ENCODE measurements around the gene FAM174C. TPM values are rescaled to one million over a fixed set of nuclear protein-coding genes. Genes with fewer than 3 reads are reported as not detected.
A peak's percentile ranks its signal among the peaks of the same experiment; 100 is the strongest.

FAM174C gene
- total RNA-seq, 1 experiment from 2014 or later = 59.4 TPM

DNA sequence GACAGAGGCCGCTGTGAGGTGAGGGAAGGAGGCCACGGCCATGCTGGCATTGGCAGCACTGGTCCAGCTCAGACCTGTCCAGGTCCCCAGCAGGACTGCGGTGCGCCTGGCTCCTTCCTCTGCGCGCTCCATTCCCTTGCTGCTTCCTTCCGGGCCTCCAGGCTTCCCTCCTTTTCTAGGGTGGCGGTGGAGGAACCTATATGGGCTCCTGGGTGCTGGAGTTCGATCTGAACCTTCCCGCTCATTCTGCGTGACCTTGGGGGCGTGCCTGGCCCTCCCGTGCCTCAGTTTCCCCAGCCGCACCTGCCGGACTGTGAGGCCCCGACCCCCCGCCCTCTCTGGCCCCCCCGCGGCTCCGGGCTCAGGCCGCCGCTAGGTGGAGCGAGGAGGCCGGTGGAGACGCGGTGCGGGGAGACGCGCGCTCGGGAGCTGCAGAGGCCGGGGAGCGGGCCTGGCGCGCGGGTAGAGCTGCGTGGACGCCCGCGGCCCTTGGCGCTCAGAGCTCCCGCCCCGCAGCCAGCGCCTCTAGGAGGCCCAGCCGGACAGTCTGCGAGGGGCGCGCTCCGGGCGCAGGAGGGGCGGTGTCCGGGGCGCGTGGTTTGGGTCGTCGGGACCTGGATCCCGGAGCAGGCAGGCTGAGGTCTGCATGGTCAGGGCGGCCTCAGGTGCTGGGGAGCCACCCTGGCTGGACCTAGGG is 40.3 kb downstream of the FAM174C start (continued):
- TF ChIP-seq, protein P1, sequence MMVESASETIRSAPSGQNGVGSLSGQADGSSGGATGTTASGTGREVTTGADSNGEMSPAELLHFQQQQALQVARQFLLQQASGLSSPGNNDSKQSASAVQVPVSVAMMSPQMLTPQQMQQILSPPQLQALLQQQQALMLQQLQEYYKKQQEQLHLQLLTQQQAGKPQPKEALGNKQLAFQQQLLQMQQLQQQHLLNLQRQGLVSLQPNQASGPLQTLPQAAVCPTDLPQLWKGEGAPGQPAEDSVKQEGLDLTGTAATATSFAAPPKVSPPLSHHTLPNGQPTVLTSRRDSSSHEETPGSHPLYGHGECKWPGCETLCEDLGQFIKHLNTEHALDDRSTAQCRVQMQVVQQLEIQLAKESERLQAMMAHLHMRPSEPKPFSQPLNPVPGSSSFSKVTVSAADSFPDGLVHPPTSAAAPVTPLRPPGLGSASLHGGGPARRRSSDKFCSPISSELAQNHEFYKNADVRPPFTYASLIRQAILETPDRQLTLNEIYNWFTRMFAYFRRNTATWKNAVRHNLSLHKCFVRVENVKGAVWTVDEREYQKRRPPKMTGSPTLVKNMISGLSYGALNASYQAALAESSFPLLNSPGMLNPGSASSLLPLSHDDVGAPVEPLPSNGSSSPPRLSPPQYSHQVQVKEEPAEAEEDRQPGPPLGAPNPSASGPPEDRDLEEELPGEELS (CRISPR knock-in tag; IDR thresholded peaks at IDR 0.05) = 0 out of 2 replicates have a peak, but pooled peaks have one; percentile 44
- TF ChIP-seq, protein P2, sequence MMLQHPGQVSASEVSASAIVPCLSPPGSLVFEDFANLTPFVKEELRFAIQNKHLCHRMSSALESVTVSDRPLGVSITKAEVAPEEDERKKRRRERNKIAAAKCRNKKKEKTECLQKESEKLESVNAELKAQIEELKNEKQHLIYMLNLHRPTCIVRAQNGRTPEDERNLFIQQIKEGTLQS (CRISPR knock-in tag; conservative IDR thresholded peaks at IDR 0.05) = no peak
- peak; percentile 82 for TF ChIP-seq TP53 (CRISPR knock-in tag; IDR thresholded peaks at IDR 0.05)

DNA sequence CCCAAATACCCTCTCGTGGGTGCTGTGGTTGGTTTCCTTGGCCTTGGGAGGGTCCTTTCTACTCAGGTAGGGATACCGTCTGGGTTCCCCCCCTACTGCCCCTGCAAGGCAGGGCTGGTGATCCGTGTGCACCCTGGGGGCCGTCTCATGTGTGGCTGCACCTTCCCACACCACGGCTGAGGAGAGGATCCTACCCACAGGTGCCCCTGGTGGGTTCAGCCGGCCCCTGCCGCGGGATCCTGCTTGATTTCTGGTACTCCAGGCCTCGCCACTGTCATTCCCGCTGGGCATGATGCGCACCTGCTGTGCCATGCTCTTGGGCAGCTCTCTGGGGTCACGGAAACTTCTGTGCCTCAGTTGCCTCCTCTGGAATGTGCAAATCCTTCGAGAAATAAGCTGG is 41.1 kb downstream of the FAM174C start:
- ChIA-PET CTCF (interaction anchor here (0.6 to 1.7 kb wide), 9 partner anchors 16 to 73 kb away, joined by 3 to 12 read pairs (median 5); no protein-coding TSS in a partner anchor), POLR2A (no interaction called here)
- ATAC-seq = no peak
- Mint-ChIP-seq H3K27me3 (ENCODE audit: low read depth) (peaks cover 22% of the 10 kb centered on the region), H3K9me3 (no peaks in the 10 kb centered on the region), H3K27ac (no peak overlapping the region), H3K36me3 (no peaks in the 10 kb centered on the region), H3K4me1 (no peaks in the 10 kb centered on the region), H3K4me3 (no peak overlapping the region)
- TF ChIP-seq, protein P3, sequence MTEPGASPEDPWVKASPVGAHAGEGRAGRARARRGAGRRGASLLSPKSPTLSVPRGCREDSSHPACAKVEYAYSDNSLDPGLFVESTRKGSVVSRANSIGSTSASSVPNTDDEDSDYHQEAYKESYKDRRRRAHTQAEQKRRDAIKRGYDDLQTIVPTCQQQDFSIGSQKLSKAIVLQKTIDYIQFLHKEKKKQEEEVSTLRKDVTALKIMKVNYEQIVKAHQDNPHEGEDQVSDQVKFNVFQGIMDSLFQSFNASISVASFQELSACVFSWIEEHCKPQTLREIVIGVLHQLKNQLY (CRISPR knock-in tag; IDR thresholded peaks at IDR 0.05) = no peak
- TF ChIP-seq ESRRA (CRISPR knock-in tag; IDR thresholded peaks at IDR 0.05; ENCODE audit: borderline replicate concordance) = no peak
- TF ChIP-seq, protein P4, sequence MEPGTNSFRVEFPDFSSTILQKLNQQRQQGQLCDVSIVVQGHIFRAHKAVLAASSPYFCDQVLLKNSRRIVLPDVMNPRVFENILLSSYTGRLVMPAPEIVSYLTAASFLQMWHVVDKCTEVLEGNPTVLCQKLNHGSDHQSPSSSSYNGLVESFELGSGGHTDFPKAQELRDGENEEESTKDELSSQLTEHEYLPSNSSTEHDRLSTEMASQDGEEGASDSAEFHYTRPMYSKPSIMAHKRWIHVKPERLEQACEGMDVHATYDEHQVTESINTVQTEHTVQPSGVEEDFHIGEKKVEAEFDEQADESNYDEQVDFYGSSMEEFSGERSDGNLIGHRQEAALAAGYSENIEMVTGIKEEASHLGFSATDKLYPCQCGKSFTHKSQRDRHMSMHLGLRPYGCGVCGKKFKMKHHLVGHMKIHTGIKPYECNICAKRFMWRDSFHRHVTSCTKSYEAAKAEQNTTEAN (CRISPR knock-in tag; IDR thresholded peaks at IDR 0.05) = no peak
- no peak for TF ChIP-seq SP1 (CRISPR knock-in tag; conservative IDR thresholded peaks at IDR 0.05)
- no peak for DNase-seq (ENCODE audit: low spot score)

DNA sequence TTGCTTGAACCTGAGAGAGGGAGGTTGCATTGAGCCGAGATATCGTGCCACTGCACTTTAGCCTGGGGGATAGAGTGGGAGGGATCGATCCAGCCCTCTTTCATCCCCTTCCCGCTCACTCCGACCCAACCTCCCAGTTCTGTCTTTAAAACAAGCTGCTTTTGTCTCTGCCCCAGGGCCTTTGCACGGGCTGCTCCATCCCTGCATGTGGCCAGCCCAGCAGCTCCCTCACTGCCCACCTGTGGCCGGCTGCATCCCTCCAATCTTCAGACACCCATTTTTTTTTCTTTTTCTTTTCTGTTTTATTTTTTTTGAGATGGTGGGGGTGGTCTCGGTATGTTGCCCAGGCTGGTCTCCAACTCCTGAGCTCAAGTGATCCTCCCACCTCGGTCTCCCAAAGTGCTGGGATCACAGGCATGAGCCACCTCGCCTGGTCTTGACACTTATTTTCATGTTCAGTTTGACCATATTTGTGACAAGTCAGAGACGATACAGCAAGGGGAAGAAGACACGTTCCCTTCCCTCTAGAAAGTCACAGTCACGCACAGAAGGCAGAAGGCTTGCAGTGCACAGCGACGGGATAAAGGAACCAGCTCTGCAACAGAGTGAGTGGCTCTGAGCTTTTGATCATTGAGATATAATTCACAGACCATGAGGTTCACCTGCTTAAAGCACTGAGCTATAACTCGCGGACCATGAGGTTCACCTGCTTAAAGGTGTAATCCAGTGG is 42.1 kb downstream of the FAM174C start:
- no peak for DNase-seq (ENCODE audit: low spot score)
- H3K27me3 Mint-ChIP-seq (ENCODE audit: low read depth) = peaks cover 22% of the 10 kb centered on the region
- TF ChIP-seq, protein P5, sequence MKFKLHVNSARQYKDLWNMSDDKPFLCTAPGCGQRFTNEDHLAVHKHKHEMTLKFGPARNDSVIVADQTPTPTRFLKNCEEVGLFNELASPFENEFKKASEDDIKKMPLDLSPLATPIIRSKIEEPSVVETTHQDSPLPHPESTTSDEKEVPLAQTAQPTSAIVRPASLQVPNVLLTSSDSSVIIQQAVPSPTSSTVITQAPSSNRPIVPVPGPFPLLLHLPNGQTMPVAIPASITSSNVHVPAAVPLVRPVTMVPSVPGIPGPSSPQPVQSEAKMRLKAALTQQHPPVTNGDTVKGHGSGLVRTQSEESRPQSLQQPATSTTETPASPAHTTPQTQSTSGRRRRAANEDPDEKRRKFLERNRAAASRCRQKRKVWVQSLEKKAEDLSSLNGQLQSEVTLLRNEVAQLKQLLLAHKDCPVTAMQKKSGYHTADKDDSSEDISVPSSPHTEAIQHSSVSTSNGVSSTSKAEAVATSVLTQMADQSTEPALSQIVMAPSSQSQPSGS (CRISPR knock-in tag; IDR thresholded peaks at IDR 0.05; ENCODE audit: borderline replicate concordance, low read depth) = no peak
- TF ChIP-seq GTF2I (CRISPR knock-in tag; conservative IDR thresholded peaks at IDR 0.05) (peak; percentile 89), EMX1 (CRISPR knock-in tag; IDR thresholded peaks at IDR 0.05) (no peak)
- no peak for ATAC-seq
- no peaks in the 10 kb centered on the region for H3K9me3 Mint-ChIP-seq
- no peaks in the 10 kb centered on the region for H3K36me3 Mint-ChIP-seq
- CTCF ChIA-PET = interaction anchor here (0.6 to 1.0 kb wide), 2 partner anchors 72 to 73 kb away, joined by 3 read pairs; no protein-coding TSS in a partner anchor
- H3K4me1 Mint-ChIP-seq = no peaks in the 10 kb centered on the region
- no peak overlapping the region for H3K4me3 Mint-ChIP-seq
- POLR2A ChIA-PET = no interaction called here
- H3K27ac Mint-ChIP-seq = no peak overlapping the region

DNA sequence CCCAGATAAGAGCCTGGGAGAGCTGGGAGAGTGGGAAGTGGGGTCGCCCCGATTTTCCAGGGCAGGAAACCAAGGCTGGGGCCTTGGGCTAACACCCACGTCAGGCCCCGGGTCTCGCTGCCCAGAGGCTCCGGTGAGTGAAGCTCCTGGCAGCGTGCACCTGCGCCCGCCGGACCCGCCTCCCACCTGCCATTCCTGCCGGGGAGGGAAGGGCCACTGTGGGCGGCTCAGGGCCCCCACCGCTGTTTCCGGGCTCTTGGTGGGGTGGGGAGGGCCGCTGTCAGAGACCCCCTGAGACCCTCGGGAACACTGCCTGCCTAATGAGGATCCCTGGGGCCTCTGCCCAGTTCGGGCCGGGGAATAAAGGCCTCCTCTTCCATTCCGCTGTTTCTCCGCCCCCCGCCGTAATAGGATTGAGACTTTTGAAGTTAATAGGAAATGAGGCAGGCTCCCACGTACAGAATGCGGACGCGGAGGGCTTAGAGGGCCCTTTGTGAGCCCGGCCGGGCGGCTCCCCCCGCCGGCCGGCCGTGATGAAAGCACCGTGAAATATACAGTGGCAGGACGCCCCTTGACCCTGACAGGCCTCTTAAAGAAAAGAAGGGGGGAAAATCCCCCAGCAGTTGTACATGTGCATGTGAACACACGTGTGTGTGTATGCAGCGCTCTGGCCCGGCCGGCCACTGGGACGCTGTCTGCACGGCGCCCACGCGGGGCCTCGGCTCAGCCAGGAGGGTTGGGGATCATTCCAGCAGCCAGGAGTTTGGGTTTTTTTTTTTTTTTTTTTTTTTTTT is 43.5 kb downstream of the FAM174C start:
- POLR2A ChIA-PET = no interaction called here
- CTCF ChIA-PET = no interaction called here
- Mint-ChIP-seq H3K27me3 (ENCODE audit: low read depth) (peaks cover 22% of the 10 kb centered on the region), H3K36me3 (no peaks in the 10 kb centered on the region), H3K27ac (no peak overlapping the region), H3K4me3 (no peak overlapping the region), H3K4me1 (no peaks in the 10 kb centered on the region), H3K9me3 (no peaks in the 10 kb centered on the region)
- ATAC-seq = no peak
- no peak for DNase-seq (ENCODE audit: low spot score)
- TF ChIP-seq, protein P6, sequence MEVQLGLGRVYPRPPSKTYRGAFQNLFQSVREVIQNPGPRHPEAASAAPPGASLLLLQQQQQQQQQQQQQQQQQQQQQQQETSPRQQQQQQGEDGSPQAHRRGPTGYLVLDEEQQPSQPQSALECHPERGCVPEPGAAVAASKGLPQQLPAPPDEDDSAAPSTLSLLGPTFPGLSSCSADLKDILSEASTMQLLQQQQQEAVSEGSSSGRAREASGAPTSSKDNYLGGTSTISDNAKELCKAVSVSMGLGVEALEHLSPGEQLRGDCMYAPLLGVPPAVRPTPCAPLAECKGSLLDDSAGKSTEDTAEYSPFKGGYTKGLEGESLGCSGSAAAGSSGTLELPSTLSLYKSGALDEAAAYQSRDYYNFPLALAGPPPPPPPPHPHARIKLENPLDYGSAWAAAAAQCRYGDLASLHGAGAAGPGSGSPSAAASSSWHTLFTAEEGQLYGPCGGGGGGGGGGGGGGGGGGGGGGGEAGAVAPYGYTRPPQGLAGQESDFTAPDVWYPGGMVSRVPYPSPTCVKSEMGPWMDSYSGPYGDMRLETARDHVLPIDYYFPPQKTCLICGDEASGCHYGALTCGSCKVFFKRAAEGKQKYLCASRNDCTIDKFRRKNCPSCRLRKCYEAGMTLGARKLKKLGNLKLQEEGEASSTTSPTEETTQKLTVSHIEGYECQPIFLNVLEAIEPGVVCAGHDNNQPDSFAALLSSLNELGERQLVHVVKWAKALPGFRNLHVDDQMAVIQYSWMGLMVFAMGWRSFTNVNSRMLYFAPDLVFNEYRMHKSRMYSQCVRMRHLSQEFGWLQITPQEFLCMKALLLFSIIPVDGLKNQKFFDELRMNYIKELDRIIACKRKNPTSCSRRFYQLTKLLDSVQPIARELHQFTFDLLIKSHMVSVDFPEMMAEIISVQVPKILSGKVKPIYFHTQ (CRISPR knock-in tag; IDR thresholded peaks at IDR 0.05) = no peak
- TF ChIP-seq, protein P7, sequence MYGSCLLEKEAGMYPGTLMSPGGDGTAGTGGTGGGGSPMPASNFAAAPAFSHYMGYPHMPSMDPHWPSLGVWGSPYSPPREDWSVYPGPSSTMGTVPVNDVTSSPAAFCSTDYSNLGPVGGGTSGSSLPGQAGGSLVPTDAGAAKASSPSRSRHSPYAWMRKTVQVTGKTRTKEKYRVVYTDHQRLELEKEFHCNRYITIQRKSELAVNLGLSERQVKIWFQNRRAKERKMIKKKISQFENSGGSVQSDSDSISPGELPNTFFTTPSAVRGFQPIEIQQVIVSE (CRISPR knock-in tag; IDR thresholded peaks at IDR 0.05; ENCODE audit: borderline replicate concordance) = no peak

All from WTC11 (cell line).